ENCODE results near the gene VIPR1.

The VIPR1 gene

GRCh38 chr3:42509111-42509510 lies 6.7 kb downstream of the VIPR1 start:
- DNase-seq = no peak

- DNase-seq = no peak
Measured at GRCh38 chr3:42510325-42510724, 7.9 kb downstream of the VIPR1 start.

- DNase-seq = no peak
Measured at GRCh38 chr3:42511201-42511600, 8.8 kb downstream of the VIPR1 start.

GRCh38 chr3:42511736-42512135 lies 9.3 kb downstream of the VIPR1 start:
- DNase-seq = no peak

- DNase-seq = no peak
Measured at GRCh38 chr3:42513121-42513520, 10.7 kb downstream of the VIPR1 start.

GRCh38 chr3:42513521-42513920 lies 11.1 kb downstream of the VIPR1 start:
- DNase-seq = no peak

- DNase-seq = peak in 1 of 56 donors; percentile 16
Measured at GRCh38 chr3:42514876-42515275, 12.4 kb downstream of the VIPR1 start.

GRCh38 chr3:42515391-42515916 lies 13.0 kb downstream of the VIPR1 start:
- peak in 13 of 56 donors; percentile 12 to 46 (median 30) for DNase-seq

GRCh38 chr3:42515976-42516375 lies 13.5 kb downstream of the VIPR1 start:
- DNase-seq = no peak

- DNase-seq = no peak
Measured at GRCh38 chr3:42516443-42516842, 14.0 kb downstream of the VIPR1 start.

GRCh38 chr3:42517117-42517516 lies 14.7 kb downstream of the VIPR1 start:
- DNase-seq = no peak

- peak in 1 of 56 donors; percentile 23 for DNase-seq
Measured at GRCh38 chr3:42518800-42519567, 16.5 kb downstream of the VIPR1 start.

GRCh38 chr3:42519568-42519962 lies 17.1 kb downstream of the VIPR1 start:
- DNase-seq = no peak

- no peak for DNase-seq
Measured at GRCh38 chr3:42520336-42520735, 17.9 kb downstream of the VIPR1 start.

GRCh38 chr3:42520906-42521305 lies 18.5 kb downstream of the VIPR1 start:
- no peak for DNase-seq

GRCh38 chr3:42524751-42525150 lies 22.3 kb downstream of the VIPR1 start:
- DNase-seq = no peak

- DNase-seq = no peak
Measured at GRCh38 chr3:42525212-42525611, 22.8 kb downstream of the VIPR1 start.

- no peak for DNase-seq
Measured at GRCh38 chr3:42525736-42526345, 23.4 kb downstream of the VIPR1 start.

- no peak for DNase-seq
Measured at GRCh38 chr3:42526616-42527367, 24.3 kb downstream of the VIPR1 start.

GRCh38 chr3:42527368-42527917 lies 25.0 kb downstream of the VIPR1 start:
- no peak for DNase-seq

GRCh38 chr3:42529468-42529867 lies 27.0 kb downstream of the VIPR1 start:
- no peak for DNase-seq

- no peak for DNase-seq
Measured at GRCh38 chr3:42530073-42530472, 27.6 kb downstream of the VIPR1 start.

All from amygdala (tissue), 56 donors.